Skeletal muscle cell (primary cell): Measurements from ENCODE around the gene SERPINA6.
"Not testable (repeated sequence)": the region's sequence is repeated elsewhere in the genome, so short reads cannot be mapped to it uniquely, and the experiment has no call there.

ENCODE experiments used
- DNase-seq: peaks from one replicate; pipeline ENCODE4 v3.0.0-alpha.2; 2010; ENCODE audit warnings: low read depth
- H3K4me3 ChIP-seq: 2 replicates; pipeline ENCODE4 v1.5.1; 2011; ENCODE audit warnings: low read depth, mild to moderate bottlenecking, control low read depth, low read length, moderate library complexity

Gene SERPINA6

GRCh38 chr14:94296181-94296545, 27.0 kb downstream of the SERPINA6 start:
- DNase-seq, H3K4me3 ChIP-seq: not testable (repeated sequence)

- DNase-seq, result no peak
- no peak overlapping the region for H3K4me3 ChIP-seq
These were observed 27.6 kb downstream of the SERPINA6 start for GRCh38 chr14:94295360-94296180.

- no peak overlapping the region for H3K4me3 ChIP-seq
- DNase-seq, result no peak
These were observed 29.6 kb downstream of the SERPINA6 start for GRCh38 chr14:94293578-94293924.

- DNase-seq, result no peak
- H3K4me3 ChIP-seq, result no peak within 1 kb of the TSS
These were observed 30.1 kb downstream of the SERPINA6 start, which contains the start of gene SERPINA10 for GRCh38 chr14:94292872-94293577. SERPINA10 (minus strand) TSS chr14:94293268; CDS start chr14:94290593, 2,675 bp downstream.

- no peak for DNase-seq
- H3K4me3 ChIP-seq, result no peak overlapping the region
These were observed 30.6 kb downstream of the SERPINA6 start for GRCh38 chr14:94292526-94292871.

- DNase-seq, result no peak
- H3K4me3 ChIP-seq, result no peak overlapping the region
These were observed 31.1 kb downstream of the SERPINA6 start for GRCh38 chr14:94291906-94292525.

GRCh38 chr14:94291159-94291905, 31.8 kb downstream of the SERPINA6 start:
- DNase-seq, result no peak
- no peak overlapping the region for H3K4me3 ChIP-seq

- H3K4me3 ChIP-seq, result no peak overlapping the region
- no peak for DNase-seq
These were observed 32.9 kb downstream of the SERPINA6 start for GRCh38 chr14:94290197-94290596.

GRCh38 chr14:94288610-94289465, 34.3 kb downstream of the SERPINA6 start:
- no peak for DNase-seq
- no peak overlapping the region for H3K4me3 ChIP-seq

- DNase-seq, result no peak
- no peak overlapping the region for H3K4me3 ChIP-seq
These were observed 38.0 kb downstream of the SERPINA6 start for GRCh38 chr14:94285158-94285557.

GRCh38 chr14:94284221-94284620, 38.9 kb downstream of the SERPINA6 start:
- no peak for DNase-seq

GRCh38 chr14:94282991-94283723, 40.0 kb downstream of the SERPINA6 start:
- H3K4me3 ChIP-seq, result no peak overlapping the region
- DNase-seq, result no peak

More at GRCh38 chr14:94284221-94284620, 38.9 kb downstream of the SERPINA6 start:
- H3K4me3 ChIP-seq, result no peak overlapping the region

- no peak overlapping the region for H3K4me3 ChIP-seq
These were observed 44.4 kb downstream of the SERPINA6 start for GRCh38 chr14:94278731-94279130.

GRCh38 chr14:94276898-94277561, 46.1 kb downstream of the SERPINA6 start:
- not testable (repeated sequence) for DNase-seq, H3K4me3 ChIP-seq

More at GRCh38 chr14:94278731-94279130, 44.4 kb downstream of the SERPINA6 start:
- no peak for DNase-seq

- no peak for DNase-seq
These were observed 54.0 kb downstream of the SERPINA6 start for GRCh38 chr14:94269156-94269555.

GRCh38 chr14:94268582-94268981, 54.6 kb downstream of the SERPINA6 start:
- H3K4me3 ChIP-seq, DNase-seq: not testable (repeated sequence)

More at GRCh38 chr14:94269156-94269555, 54.0 kb downstream of the SERPINA6 start:
- no peak overlapping the region for H3K4me3 ChIP-seq

- no peak overlapping the region for H3K4me3 ChIP-seq
- DNase-seq, result no peak
These were observed 55.8 kb downstream of the SERPINA6 start for GRCh38 chr14:94267352-94267751.

GRCh38 chr14:94264195-94264594, 58.9 kb downstream of the SERPINA6 start:
- DNase-seq, H3K4me3 ChIP-seq: not testable (repeated sequence)
